GM19324 (cell line): ENCODE measurements around the gene APBB3.

Experiments
- ATAC-seq: cut with Tn5 transposase; IDR thresholded peaks from one replicate; pipeline ENCODE4 v1.9.1; 2021; ENCODE audit warnings: mild to moderate bottlenecking, moderate library complexity; ENCODE audit not compliant: unreplicated experiment, low FRiP score

APBB3 gene

GRCh38 chr5:140557136-140557805, 7.1 kb downstream of the APBB3 start, which contains the start of gene SRA1:
Gene SRA1 (minus strand): TSS chr5:140557473. CDS start chr5:140557452, 21 bp downstream.
- ATAC-seq: peak; percentile 96

- ATAC-seq: no peak
Observed at GRCh38 chr5:140556438-140556837, 8.0 kb downstream of the APBB3 start.

DNA sequence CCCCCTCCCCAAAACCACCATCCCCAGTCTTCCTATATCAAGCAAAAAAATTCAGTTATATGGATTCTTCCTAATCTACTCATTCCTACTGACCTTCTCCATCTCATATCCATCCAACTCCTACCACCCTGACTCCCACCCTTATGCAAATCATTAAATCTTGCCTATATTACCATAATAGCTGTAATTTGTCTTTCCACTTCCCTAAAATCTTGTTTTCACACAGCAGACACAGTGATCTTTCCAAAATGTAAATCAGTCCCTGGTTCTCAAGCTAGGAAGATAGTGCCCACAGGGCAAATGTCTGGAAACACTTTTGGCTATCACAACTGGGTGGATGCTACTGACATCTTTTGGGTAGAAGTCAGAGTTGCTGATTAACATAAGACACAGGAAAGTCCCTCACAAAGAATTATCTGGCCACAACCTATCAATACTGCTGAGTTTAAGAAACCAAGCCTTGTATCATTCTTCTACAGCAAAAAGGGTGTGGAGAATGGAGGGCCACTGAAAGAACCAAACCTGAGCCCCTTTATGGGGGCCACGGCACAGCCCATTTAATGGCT, 8.6 kb downstream of the APBB3 start:
- no peak for ATAC-seq

DNA sequence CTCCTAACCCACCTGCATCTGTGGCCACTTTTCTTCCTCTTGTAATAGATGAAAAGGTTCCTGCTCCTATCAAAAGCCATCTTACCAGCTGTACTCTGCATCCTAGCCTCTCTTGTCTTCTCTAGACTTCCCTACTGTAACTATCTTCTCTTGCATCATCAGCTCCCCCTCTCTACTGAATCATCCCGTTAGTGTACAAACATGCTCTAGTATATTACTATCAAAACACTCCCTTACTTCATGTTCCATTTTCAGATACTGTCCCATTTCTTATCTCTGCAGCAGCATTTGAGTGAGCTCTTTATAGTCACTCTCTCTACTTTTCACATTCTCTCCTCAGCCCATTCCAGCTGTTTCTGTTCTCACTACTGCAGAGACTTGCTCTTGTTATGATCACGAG, 9.9 kb downstream of the APBB3 start:
- no peak for ATAC-seq

DNA sequence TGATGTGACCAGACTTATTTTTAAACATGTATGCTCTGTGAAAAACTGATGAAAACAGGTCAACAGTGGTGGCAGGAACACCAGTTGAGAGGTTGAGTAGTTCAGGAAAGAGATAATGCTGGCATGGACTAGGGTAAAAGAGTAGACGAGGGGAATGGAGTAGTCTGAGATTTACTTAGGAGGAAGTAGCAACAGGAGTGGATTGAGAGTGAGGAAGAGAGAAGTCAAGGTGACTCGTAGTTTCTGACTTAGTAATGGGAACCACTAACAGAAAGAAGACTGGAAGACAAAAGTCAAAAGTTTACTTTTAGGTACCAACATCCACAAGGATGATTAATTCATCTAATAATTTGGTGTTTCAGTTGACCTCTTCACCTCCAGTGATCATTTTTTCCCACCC, 10.7 kb downstream of the APBB3 start:
- ATAC-seq: no peak

DNA sequence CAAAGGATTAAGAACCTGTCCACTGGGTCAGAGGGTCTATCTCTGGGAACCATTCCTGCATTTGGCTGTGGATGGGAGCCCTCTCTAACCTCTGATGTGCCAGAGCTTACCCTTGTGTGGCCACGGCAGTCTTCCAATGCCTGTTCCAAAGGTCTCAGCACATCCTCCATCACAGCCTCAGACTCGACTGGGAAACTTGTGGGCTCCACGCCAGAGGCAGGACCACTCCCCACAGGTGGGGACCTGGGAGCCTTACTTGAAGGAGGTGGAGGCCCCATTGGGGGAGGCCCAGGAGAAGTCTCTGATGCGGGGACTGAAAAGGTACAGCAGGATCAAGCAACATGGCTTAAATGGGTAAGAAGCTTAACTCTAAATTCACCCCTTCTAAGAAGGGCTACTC, 12.5 kb downstream of the APBB3 start:
- ATAC-seq: no peak

DNA sequence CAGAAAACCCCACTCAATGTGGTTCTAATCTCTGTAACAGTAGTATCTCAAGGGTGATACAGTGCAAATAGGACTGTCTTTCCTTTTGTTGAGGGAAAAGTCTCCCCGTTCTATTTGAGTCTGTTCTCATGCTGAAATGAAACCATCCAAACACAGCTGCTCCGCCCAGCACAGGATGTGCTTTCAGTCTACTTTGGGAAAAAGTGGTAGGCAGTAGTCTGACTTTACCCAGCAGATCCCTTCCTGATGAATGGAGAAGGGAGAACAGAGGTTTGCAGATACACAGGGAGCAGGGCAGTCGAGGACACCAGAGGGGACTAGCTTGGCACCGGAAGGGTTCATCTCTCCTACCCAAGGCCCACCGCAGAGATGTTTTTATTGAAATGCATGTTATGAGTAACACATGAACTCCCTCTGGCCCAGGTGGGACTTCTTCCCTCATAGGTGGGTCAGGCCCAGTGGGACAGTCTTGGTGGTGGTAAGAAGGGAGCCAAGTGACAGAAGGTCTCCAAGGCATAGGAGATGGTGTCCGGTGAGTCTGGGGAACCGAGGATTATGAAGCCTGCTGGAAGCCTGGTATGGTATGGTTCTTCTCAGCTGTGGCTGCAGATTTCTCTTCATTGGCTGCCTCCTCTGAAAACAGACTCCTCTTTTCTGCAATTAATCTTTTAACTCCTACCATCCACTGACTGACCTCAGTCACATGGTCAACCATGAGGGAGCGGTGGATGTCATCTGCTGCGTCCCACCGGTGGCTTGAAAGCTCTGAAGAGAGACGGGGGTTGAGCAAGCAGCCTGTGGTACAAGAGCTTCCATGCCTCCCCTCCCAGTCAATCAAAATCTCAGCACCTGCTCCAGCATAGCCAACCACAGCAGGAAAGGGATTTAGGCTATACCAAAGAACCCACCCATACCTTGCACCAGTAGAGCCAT, 14.0 kb downstream of the APBB3 start:
- ATAC-seq: no peak

DNA sequence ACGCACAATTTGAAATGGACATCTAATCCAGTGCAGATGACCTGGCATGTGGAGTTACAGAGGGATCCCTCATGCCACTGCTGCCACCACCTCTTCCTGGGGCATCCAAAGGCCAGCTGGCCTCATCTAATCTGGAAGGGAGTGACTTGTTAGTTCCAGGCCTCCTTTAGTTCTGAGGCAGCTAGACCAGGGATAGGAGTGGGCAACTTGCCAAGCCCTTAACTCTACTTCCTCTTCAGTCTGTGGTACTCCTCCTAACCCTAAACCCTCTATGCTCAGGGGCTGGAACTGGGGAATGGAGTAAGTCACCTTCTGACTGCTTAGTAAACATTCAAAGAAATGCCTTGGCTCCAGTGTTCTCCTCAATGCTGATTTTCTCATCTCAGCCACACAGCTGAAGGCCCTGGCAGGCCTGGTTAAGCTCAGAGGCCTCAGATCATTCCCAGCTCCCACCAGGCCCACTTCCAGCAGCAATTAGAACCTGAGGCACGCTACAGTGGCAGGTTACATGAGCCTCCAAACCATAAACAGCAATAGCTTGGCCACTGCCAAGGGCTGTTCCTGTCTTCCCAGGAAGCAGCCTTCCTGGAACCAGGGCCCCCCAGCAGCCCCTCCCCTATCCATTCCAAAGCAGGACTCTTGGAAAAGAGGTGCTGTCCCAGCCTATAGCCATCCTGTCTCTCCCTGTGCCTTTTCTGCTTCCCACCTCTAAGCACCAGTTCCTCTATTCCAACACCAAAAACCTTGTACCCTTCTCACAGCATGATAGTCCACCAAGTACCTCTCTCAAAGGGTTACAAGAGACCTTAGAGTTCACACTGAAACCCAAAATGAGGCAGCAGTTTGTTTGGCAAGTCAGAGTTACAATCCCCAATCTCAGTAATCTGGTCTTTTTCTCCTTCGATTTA, 14.9 kb downstream of the APBB3 start:
- no peak for ATAC-seq

DNA sequence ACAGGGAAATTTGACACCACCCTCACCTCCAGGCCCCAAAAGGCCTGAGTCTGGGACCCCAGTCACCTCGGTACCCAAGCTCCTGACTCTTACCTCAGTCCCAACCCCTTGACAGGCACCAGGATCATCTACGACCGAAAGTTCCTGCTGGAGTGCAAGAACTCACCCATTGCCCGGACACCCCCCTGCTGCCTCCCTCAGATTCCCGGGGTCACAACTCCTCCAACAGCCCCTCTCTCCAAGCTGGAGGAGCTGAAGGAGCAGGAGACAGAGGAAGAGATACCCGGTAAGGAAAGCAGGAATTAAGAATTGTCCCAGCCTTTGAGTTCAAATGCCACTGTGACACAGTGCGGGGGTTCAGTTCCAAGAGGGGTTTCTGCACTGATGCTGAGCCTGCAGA, 15.6 kb downstream of the APBB3 start:
- ATAC-seq: no peak

GRCh38 chr5:140548300-140548688, 16.1 kb downstream of the APBB3 start:
- ATAC-seq: no peak

GRCh38 chr5:140547508-140548299, 16.7 kb downstream of the APBB3 start, which contains the start of gene EIF4EBP3:
Gene EIF4EBP3 (plus strand): TSS chr5:140547662. CDS start chr5:140547738, 76 bp downstream.
- ATAC-seq: peak; percentile 95

GRCh38 chr5:140546851-140547507, 17.4 kb downstream of the APBB3 start:
- ATAC-seq: no peak

GRCh38 chr5:140545606-140546005, 18.8 kb downstream of the APBB3 start:
- ATAC-seq: no peak

GRCh38 chr5:140544986-140545385, 19.4 kb downstream of the APBB3 start:
- no peak for ATAC-seq

DNA sequence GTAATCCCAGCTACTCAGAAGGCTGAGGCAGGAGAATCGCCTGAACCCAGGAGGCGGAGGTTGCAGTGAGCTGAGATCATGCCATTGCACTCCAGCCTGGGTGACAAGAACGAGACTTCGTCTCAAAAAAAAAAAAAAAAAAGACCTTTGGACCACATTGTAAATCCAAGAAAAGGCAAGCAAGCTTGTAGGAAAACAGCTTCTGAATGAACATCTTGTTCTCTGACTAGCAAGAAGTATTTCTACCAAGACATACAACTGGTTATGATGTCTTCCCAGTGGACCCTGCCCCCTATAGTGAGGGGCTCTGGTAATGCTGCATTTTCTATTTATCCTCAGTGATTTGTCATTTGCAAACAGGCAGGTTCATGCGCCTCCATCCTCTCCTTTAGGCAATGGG, 21.4 kb downstream of the APBB3 start:
- no peak for ATAC-seq

DNA sequence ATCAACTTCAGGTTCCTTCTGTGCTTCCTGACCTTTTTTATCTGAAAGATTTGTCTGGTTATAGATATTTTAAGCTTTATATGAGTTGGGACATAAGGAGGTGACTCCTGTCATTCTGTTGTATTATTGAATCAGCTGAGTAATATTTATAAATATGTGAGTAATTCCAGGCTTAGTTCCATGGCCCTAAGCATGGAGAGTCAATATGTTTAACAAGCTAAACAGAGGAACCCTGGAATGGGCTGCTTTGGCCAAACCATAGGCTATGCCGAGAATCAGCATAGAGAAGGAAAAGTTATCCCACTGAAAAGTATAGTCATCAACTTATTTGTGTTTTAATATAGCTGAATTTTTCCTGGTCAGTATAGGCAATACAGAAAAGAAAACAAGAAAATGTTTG, 24.2 kb downstream of the APBB3 start:
- no peak for ATAC-seq

DNA sequence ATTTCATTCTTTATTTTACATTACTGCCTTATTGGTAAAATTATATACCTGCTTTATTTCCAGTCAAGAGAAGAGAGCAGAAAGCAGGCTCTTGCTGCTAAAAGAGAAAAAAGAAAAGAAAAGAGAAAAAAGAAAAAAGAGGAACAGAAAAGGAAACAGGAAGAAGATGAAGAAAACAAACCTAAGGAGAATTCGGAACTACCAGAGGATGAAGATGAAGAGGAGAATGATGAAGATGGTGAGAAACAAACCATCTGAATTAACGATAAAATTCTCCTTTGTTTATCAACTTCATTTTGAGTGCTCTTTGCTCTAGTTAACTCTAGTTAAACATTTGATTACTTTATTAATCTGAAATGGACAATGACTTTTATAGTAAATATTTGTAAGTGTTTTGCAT, 40.4 kb downstream of the APBB3 start:
- no peak for ATAC-seq

GRCh38 chr5:140513124-140513523, 51.3 kb downstream of the APBB3 start:
- ATAC-seq: no peak

GRCh38 chr5:140509898-140510297, 54.5 kb downstream of the APBB3 start:
- ATAC-seq: no peak
